Measurements from ENCODE around the gene DONSON. TPM values are rescaled to one million over a fixed set of nuclear protein-coding genes. Genes with fewer than 3 reads are reported as not detected.

Gene DONSON
- total and polyA plus RNA-seq, 2 of the 8 experiments (the other 6 are each of a cell fraction or from before 2014, with no cell fraction given), result 21.9 to 32.5 TPM

GRCh38 chr21:33566514-33566913, 22.0 kb downstream of the DONSON start:
- no peak overlapping the region for H3K4me3 ChIP-seq (ENCODE audit: extremely low read depth in 1 of 4, insufficient read depth in 2 of 4, low read depth in 3 of 4, low read length in 4 of 4)
- peaks cover 11 to 70% (median 26%) of the 10 kb centered on the region in 4 experiments for H3K36me3 ChIP-seq (ENCODE audit: control insufficient read depth in 2 of 4, insufficient read depth in 4 of 4, low read length in 3 of 4)
- DNase-seq (ENCODE audit: low read depth in 1 of 2, low spot score in 2 of 2) (no peak), FAIRE-seq (no peak)
- no peak overlapping the region for H3K56ac ChIP-seq (replicated peaks; ENCODE audit: insufficient read length, low read depth, low read length)
- no peak overlapping the region for H2BK12ac ChIP-seq (ENCODE audit: low read depth, low read length)
- WGBS, 2 experiments (ENCODE audit: extremely low coverage in 1 of 2, insufficient coverage in 1 of 2, insufficient read length in 1 of 2, insufficient replicate concordance in 2 of 2, low coverage in 1 of 2, low lambda C conversion rate in 2 of 2, missing lambda C conversion rate in 1 of 2), result 95% methylated on average over 2 of the region's 2 CpGs; no CpG with 5 or more reads in 1 of the 2 experiments
- no peak overlapping the region for H3K23ac ChIP-seq (ENCODE audit: insufficient read length)
- no peak overlapping the region for H2BK120ac ChIP-seq (replicated peaks; ENCODE audit: low read depth, low read length)
- H3K18ac ChIP-seq (ENCODE audit: extremely low read depth, low read length), result no peak overlapping the region
- H4K5ac ChIP-seq (ENCODE audit: insufficient read length, low read depth, low read length), result no peak overlapping the region
- H3K9me3 ChIP-seq (ENCODE audit: insufficient read depth in 2 of 2, low read depth in 1 of 2, low read length in 1 of 2), result no peaks in the 10 kb centered on the region
- no peak overlapping the region for H3K9ac ChIP-seq (replicated peaks in 1 of 4; ENCODE audit: extremely low read depth in 1 of 4, low read depth in 3 of 4, low read length in 3 of 4)
- H3K4me2 ChIP-seq (ENCODE audit: insufficient read depth in 1 of 2, low read depth in 2 of 2, low read length in 2 of 2), result no peak overlapping the region
- H3K79me2 ChIP-seq (ENCODE audit: control insufficient read depth in 1 of 2, insufficient read depth in 2 of 2, low read length in 2 of 2), result peaks cover 0 to 10% of the 10 kb centered on the region in 2 experiments; a peak in 2 of 4 replicates
- no peaks in the 10 kb centered on the region for H3K23me2 ChIP-seq (ENCODE audit: low read depth, low read length)
- H3K27ac ChIP-seq (ENCODE audit: low read depth, low read length), result no peak overlapping the region
- H4K91ac ChIP-seq (replicated peaks; ENCODE audit: insufficient read length, low read length), result no peak overlapping the region
- H2AFZ ChIP-seq (ENCODE audit: low read length), result no peak overlapping the region
- CTCF ChIA-PET (ENCODE audit: partially characterized antibody), result interaction anchor here (0.8 kb wide), 1 partner anchor 40 kb away, joined by 4 read pairs; no protein-coding TSS in a partner anchor
- peaks cover 2% of the 10 kb centered on the region in 2 experiments for H4K20me1 ChIP-seq (replicated peaks in 1 of 2; ENCODE audit: control insufficient read depth in 1 of 2, insufficient read depth in 2 of 2, low read length in 2 of 2)
- no peak overlapping the region for H2BK5ac ChIP-seq (ENCODE audit: low read depth, low read length)
- POLR2A ChIA-PET (ENCODE audit: partially characterized antibody), result interaction anchor here (0.9 to 1.5 kb wide), 4 partner anchors 13 to 23 kb away, joined by 3 to 7 read pairs (median 4); partner anchors contain the start of gene SON
- H3K27me3 ChIP-seq (replicated peaks in 1 of 4; ENCODE audit: control insufficient read depth in 3 of 4, extremely low read depth in 1 of 4, insufficient read depth in 3 of 4, low read length in 3 of 4), result no peaks in the 10 kb centered on the region
- no peak overlapping the region for H2BK15ac ChIP-seq (ENCODE audit: low read length)
- H3K4me1 ChIP-seq (replicated peaks in 1 of 4; ENCODE audit: control insufficient read depth in 3 of 4, insufficient read depth in 4 of 4, low read length in 3 of 4), result no peaks in the 10 kb centered on the region
- H2AK5ac ChIP-seq (ENCODE audit: low read depth, low read length), result no peak overlapping the region
- H2BK20ac ChIP-seq (ENCODE audit: low read length), result no peak overlapping the region
- no peak overlapping the region for H3K14ac ChIP-seq (ENCODE audit: insufficient read length)
- H4K8ac ChIP-seq (ENCODE audit: extremely low read depth, insufficient read depth, low read length), result no peak overlapping the region
- no peak overlapping the region for H3K4ac ChIP-seq (replicated peaks; ENCODE audit: insufficient read length, low read depth, low read length)
- H3K79me1 ChIP-seq (ENCODE audit: low read depth, low read length), result no peaks in the 10 kb centered on the region
- TF ChIP-seq TEAD4 (IDR thresholded peaks at IDR 0.05; ENCODE audit: low read depth, low read length), result no peak
- TF ChIP-seq RXRA (IDR thresholded peaks at IDR 0.05; ENCODE audit: insufficient read depth, low read depth, low read length), result no peak
- no peak for TF ChIP-seq RBBP5 (IDR thresholded peaks at IDR 0.05; ENCODE audit: borderline replicate concordance, low read depth, low read length)
- no peak for TF ChIP-seq CHD1 (IDR thresholded peaks at IDR 0.05; ENCODE audit: low read depth, low read length)
- TF ChIP-seq, protein P1, sequence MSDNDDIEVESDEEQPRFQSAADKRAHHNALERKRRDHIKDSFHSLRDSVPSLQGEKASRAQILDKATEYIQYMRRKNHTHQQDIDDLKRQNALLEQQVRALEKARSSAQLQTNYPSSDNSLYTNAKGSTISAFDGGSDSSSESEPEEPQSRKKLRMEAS (IDR thresholded peaks at IDR 0.05), result no peak
- no peak for TF ChIP-seq TAF1 (IDR thresholded peaks at IDR 0.05; ENCODE audit: low read depth, low read length)
- TF ChIP-seq POLR2A (IDR thresholded peaks at IDR 0.05; ENCODE audit: control extremely low read depth in 1 of 2, low read depth in 2 of 2, low read length in 2 of 2), result no peak
- TF ChIP-seq CBX8 (IDR thresholded peaks at IDR 0.05; ENCODE audit: borderline replicate concordance, low read depth, low read length), result no peak
- TF ChIP-seq HDAC2 (IDR thresholded peaks at IDR 0.05; ENCODE audit: borderline replicate concordance in 1 of 2, low read depth in 2 of 2, low read length in 2 of 2), result no peak
- TF ChIP-seq EP300 (IDR thresholded peaks at IDR 0.05; ENCODE audit: borderline replicate concordance in 1 of 2, low read depth in 2 of 2, low read length in 2 of 2), result no peak
- no peak for TF ChIP-seq KDM4A (IDR thresholded peaks at IDR 0.05; ENCODE audit: low read depth, low read length, severe bottlenecking)
- TF ChIP-seq TCF12 (IDR thresholded peaks at IDR 0.05; ENCODE audit: low read depth, low read length), result no peak
- no peak for TF ChIP-seq YY1 (IDR thresholded peaks at IDR 0.05; ENCODE audit: low read depth, low read length)
- TF ChIP-seq, protein P2, sequence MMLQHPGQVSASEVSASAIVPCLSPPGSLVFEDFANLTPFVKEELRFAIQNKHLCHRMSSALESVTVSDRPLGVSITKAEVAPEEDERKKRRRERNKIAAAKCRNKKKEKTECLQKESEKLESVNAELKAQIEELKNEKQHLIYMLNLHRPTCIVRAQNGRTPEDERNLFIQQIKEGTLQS (IDR thresholded peaks at IDR 0.05; ENCODE audit: insufficient read depth, low read depth, low read length), result no peak
